ENCODE measurements around the gene NPTN.
A peak's percentile ranks its signal among the peaks of the same experiment; 100 is the strongest.
"Not testable (repeated sequence)": the region's sequence is repeated elsewhere in the genome, so short reads cannot be mapped to it uniquely, and the experiment has no call there.

NPTN gene

GRCh38 chr15:73584699-73585420 is 48.3 kb downstream of the NPTN start:
- no peaks in the 10 kb centered on the region for H3K4me1 ChIP-seq (ENCODE audit: control insufficient read depth, insufficient read depth, low read length)
- no peaks in the 10 kb centered on the region for H3K27me3 ChIP-seq (ENCODE audit: control insufficient read depth, insufficient read depth, low read length)
- no peak overlapping the region for H3K27ac ChIP-seq (ENCODE audit: low read depth, low read length)
- H3K4me3 ChIP-seq (ENCODE audit: low read depth, low read length), result no peak overlapping the region
- no peak overlapping the region for H3K9ac ChIP-seq (ENCODE audit: low read depth, low read length)
- H3K9me3 ChIP-seq (ENCODE audit: control insufficient read depth, insufficient read depth, low read length), result no peaks in the 10 kb centered on the region
- H3K36me3 ChIP-seq (ENCODE audit: control insufficient read depth, insufficient read depth, low read length), result peaks cover 82% of the 10 kb centered on the region

DNA sequence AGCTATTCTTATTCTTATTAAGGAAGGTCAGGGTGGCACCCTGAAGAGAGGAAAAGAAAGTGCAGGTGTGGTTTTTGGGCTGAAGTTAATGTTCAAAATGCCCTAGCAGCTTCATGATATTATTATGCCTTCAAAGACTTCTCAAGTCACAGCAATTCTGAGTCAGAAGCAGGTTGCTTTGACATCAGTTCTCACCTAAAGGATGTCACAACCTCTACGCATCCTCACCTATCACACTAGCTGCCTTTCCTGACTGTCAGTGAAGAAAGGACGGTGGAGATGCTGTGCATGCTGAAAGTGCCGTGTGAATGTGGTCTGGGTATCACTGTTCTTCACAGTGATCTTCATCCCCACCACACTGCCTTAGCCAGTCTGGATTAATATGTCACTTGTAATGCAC is 49.6 kb downstream of the NPTN start:
- Histone ChIP-seq H3K9ac (ENCODE audit: low read depth, low read length) (no peak overlapping the region), H3K9me3 (ENCODE audit: control insufficient read depth, insufficient read depth, low read length) (no peaks in the 10 kb centered on the region), H3K4me1 (ENCODE audit: control insufficient read depth, insufficient read depth, low read length) (no peaks in the 10 kb centered on the region), H3K27ac (ENCODE audit: low read depth, low read length) (no peak overlapping the region), H3K27me3 (ENCODE audit: control insufficient read depth, insufficient read depth, low read length) (no peaks in the 10 kb centered on the region), H3K4me3 (ENCODE audit: low read depth, low read length) (no peak overlapping the region), H3K36me3 (ENCODE audit: control insufficient read depth, insufficient read depth, low read length) (peaks cover 76% of the 10 kb centered on the region)

GRCh38 chr15:73582851-73583379 is 50.3 kb downstream of the NPTN start:
- no peaks in the 10 kb centered on the region for H3K9me3 ChIP-seq (ENCODE audit: control insufficient read depth, insufficient read depth, low read length)
- H3K4me3 ChIP-seq (ENCODE audit: low read depth, low read length), result no peak overlapping the region
- H3K27me3 ChIP-seq (ENCODE audit: control insufficient read depth, insufficient read depth, low read length), result no peaks in the 10 kb centered on the region
- H3K36me3 ChIP-seq (ENCODE audit: control insufficient read depth, insufficient read depth, low read length), result peaks cover 79% of the 10 kb centered on the region
- H3K4me1 ChIP-seq (ENCODE audit: control insufficient read depth, insufficient read depth, low read length), result no peaks in the 10 kb centered on the region
- H3K27ac ChIP-seq (ENCODE audit: low read depth, low read length), result no peak overlapping the region
- H3K9ac ChIP-seq (ENCODE audit: low read depth, low read length), result no peak overlapping the region

DNA sequence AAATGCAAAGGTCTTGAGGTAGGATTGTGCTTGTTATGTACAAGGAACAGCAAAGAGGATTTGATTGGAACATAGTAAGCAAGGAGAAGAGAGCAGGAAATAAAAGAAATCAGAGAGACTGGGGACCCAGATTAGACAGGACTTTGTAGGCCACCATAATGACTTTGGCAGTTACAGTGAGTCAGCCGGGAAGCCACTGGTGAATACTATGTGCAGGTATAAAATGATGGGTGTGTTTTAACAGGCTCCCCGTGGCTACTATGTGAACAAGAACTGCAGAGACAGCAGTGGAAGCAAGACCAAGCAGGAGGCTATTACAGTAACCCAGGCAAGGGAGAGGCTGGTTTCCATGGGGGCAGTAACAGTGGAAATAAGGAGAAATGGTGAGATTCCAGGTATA is 55.2 kb downstream of the NPTN start:
- Histone ChIP-seq H3K4me1 (ENCODE audit: control insufficient read depth, insufficient read depth, low read length) (no peaks in the 10 kb centered on the region), H3K27ac (ENCODE audit: low read depth, low read length) (no peak overlapping the region), H3K9me3 (ENCODE audit: control insufficient read depth, insufficient read depth, low read length) (no peaks in the 10 kb centered on the region), H3K27me3 (ENCODE audit: control insufficient read depth, insufficient read depth, low read length) (no peaks in the 10 kb centered on the region), H3K36me3 (ENCODE audit: control insufficient read depth, insufficient read depth, low read length) (peaks cover 64% of the 10 kb centered on the region), H3K4me3 (ENCODE audit: low read depth, low read length) (no peak overlapping the region), H3K9ac (ENCODE audit: low read depth, low read length) (no peak overlapping the region)

DNA sequence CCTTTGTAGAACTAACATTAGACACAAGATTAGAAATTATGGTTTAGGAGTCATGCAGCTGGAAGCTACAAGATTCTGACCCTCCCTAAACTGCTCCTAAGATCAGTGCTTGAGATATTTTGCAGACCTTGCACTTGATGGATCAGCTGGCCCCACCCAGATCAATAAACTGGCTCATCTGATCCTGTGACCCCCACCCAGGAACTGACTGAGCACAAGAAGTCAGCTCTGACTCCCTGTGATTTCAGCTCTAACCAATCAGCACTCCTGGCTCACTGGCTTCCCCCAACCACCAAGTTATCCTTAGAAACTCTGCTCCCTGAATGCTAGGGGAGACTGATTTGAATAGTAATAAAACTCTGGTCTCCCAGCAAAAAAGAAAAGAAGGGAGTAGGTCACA is 55.6 kb downstream of the NPTN start:
- H3K27me3 ChIP-seq (ENCODE audit: control insufficient read depth, insufficient read depth, low read length), result not testable (repeated sequence)
- peaks cover 64% of the 10 kb centered on the region for H3K36me3 ChIP-seq (ENCODE audit: control insufficient read depth, insufficient read depth, low read length)

DNA sequence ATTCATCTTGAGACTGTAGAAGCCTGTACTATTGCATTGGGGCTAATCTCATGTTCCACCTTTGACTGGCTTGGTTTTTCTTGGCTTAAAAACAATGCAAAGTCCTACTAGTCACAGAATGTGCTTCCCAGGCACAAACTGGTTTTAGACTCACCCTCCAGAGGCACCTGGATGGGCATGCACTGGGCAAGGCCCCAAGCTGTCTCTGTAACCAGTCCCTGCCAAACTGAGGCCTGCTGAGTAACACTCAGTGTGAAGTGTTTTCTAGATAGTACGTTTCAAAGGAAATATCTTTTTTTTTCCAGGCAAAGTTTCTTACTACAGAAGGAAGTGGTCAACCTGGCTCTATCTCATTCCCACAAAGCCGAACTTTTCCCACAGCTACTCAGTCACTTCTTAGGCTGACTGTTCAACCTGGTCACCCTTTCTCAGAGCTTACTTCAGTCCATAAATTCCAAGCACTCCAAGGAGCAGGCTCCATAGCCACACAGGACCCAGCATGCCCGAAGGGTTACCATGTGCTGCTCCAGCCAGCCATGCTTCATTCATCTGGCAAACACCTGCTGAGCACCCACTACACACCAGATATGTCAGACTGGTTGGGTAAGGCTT is 57.4 kb downstream of the NPTN start:
- no peaks in the 10 kb centered on the region for H3K27me3 ChIP-seq (ENCODE audit: control insufficient read depth, insufficient read depth, low read length)
- H3K36me3 ChIP-seq (ENCODE audit: control insufficient read depth, insufficient read depth, low read length), result peaks cover 68% of the 10 kb centered on the region
- no peak overlapping the region for H3K27ac ChIP-seq (ENCODE audit: low read depth, low read length)
- H3K4me3 ChIP-seq (ENCODE audit: low read depth, low read length), result no peak overlapping the region
- peak overlapping the region; percentile 18; the same call in 1 of the 2 replicates for H3K9ac ChIP-seq (ENCODE audit: low read depth, low read length)
- H3K9me3 ChIP-seq (ENCODE audit: control insufficient read depth, insufficient read depth, low read length), result no peaks in the 10 kb centered on the region
- H3K4me1 ChIP-seq (ENCODE audit: control insufficient read depth, insufficient read depth, low read length), result no peaks in the 10 kb centered on the region

More for the DNA sequence above, 55.6 kb downstream of the NPTN start:
- H3K27ac ChIP-seq (ENCODE audit: low read depth, low read length); H3K9me3 ChIP-seq (ENCODE audit: control insufficient read depth, insufficient read depth, low read length); H3K4me3 ChIP-seq (ENCODE audit: low read depth, low read length); H3K9ac ChIP-seq (ENCODE audit: low read depth, low read length); H3K4me1 ChIP-seq (ENCODE audit: control insufficient read depth, insufficient read depth, low read length): not testable (repeated sequence)

DNA sequence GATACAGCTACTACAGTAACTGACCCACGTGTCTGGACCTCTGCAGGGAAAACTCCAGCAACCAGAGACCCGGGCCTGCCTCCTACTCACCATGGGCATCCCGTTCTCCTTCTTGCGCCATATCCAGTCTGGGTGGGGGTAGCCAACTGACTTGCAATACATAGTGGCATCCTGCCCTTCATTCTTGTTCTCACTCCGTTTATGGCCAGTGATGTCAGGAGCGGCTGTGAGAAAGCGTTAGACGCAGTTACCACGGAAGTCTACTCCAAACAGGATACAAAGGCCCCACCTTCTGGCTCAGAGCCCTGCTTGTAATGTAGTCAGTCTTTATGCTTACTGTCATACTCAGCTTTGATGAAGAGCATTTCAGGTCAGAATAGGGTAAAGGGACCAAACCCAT is 59.6 kb downstream of the NPTN start:
- Histone ChIP-seq H3K36me3 (ENCODE audit: control insufficient read depth, insufficient read depth, low read length) (peaks cover 79% of the 10 kb centered on the region), H3K9me3 (ENCODE audit: control insufficient read depth, insufficient read depth, low read length) (no peaks in the 10 kb centered on the region), H3K27me3 (ENCODE audit: control insufficient read depth, insufficient read depth, low read length) (no peaks in the 10 kb centered on the region), H3K9ac (ENCODE audit: low read depth, low read length) (no peak overlapping the region), H3K4me3 (ENCODE audit: low read depth, low read length) (no peak overlapping the region), H3K4me1 (ENCODE audit: control insufficient read depth, insufficient read depth, low read length) (no peaks in the 10 kb centered on the region), H3K27ac (ENCODE audit: low read depth, low read length) (no peak overlapping the region)

- Histone ChIP-seq H3K4me3 (ENCODE audit: low read depth, low read length) (no peak overlapping the region), H3K9ac (ENCODE audit: low read depth, low read length) (no peak overlapping the region), H3K27me3 (ENCODE audit: control insufficient read depth, insufficient read depth, low read length) (no peaks in the 10 kb centered on the region), H3K36me3 (ENCODE audit: control insufficient read depth, insufficient read depth, low read length) (peaks cover 79% of the 10 kb centered on the region), H3K4me1 (ENCODE audit: control insufficient read depth, insufficient read depth, low read length) (no peaks in the 10 kb centered on the region), H3K27ac (ENCODE audit: low read depth, low read length) (no peak overlapping the region), H3K9me3 (ENCODE audit: control insufficient read depth, insufficient read depth, low read length) (no peaks in the 10 kb centered on the region)
Observed at GRCh38 chr15:73573037-73573436, 60.2 kb downstream of the NPTN start.

DNA sequence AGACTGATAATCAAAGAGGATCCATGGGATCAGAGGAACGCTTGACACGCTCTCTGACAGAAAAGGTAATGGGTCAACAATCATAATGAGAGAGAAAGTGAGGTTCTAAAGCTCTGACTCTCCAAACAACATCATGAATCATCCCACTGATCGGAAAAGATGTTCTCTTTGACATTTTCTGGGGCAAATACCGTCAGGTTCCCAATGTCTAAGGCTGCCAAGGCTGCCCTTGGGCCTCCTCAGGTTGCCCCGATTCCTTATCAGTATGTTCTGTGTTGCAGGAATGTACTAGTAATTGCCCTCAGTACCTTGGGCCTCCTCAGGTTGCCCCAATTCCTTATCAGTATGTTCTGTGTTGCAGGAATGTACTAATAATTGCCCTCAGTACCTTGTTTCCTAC is 60.9 kb downstream of the NPTN start:
- H3K4me1 ChIP-seq (ENCODE audit: control insufficient read depth, insufficient read depth, low read length), result no peaks in the 10 kb centered on the region
- no peak overlapping the region for H3K4me3 ChIP-seq (ENCODE audit: low read depth, low read length)
- H3K36me3 ChIP-seq (ENCODE audit: control insufficient read depth, insufficient read depth, low read length), result peaks cover 84% of the 10 kb centered on the region
- no peak overlapping the region for H3K9ac ChIP-seq (ENCODE audit: low read depth, low read length)
- H3K9me3 ChIP-seq (ENCODE audit: control insufficient read depth, insufficient read depth, low read length), result no peaks in the 10 kb centered on the region
- H3K27ac ChIP-seq (ENCODE audit: low read depth, low read length), result no peak overlapping the region
- no peaks in the 10 kb centered on the region for H3K27me3 ChIP-seq (ENCODE audit: control insufficient read depth, insufficient read depth, low read length)

- Histone ChIP-seq H3K4me3 (ENCODE audit: low read depth, low read length) (no peak overlapping the region), H3K4me1 (ENCODE audit: control insufficient read depth, insufficient read depth, low read length) (no peaks in the 10 kb centered on the region), H3K9me3 (ENCODE audit: control insufficient read depth, insufficient read depth, low read length) (no peaks in the 10 kb centered on the region), H3K27ac (ENCODE audit: low read depth, low read length) (no peak overlapping the region), H3K9ac (ENCODE audit: low read depth, low read length) (no peak overlapping the region), H3K27me3 (ENCODE audit: control insufficient read depth, insufficient read depth, low read length) (no peaks in the 10 kb centered on the region), H3K36me3 (ENCODE audit: control insufficient read depth, insufficient read depth, low read length) (peaks cover 88% of the 10 kb centered on the region)
Observed at GRCh38 chr15:73571346-73571745, 61.8 kb downstream of the NPTN start.

DNA sequence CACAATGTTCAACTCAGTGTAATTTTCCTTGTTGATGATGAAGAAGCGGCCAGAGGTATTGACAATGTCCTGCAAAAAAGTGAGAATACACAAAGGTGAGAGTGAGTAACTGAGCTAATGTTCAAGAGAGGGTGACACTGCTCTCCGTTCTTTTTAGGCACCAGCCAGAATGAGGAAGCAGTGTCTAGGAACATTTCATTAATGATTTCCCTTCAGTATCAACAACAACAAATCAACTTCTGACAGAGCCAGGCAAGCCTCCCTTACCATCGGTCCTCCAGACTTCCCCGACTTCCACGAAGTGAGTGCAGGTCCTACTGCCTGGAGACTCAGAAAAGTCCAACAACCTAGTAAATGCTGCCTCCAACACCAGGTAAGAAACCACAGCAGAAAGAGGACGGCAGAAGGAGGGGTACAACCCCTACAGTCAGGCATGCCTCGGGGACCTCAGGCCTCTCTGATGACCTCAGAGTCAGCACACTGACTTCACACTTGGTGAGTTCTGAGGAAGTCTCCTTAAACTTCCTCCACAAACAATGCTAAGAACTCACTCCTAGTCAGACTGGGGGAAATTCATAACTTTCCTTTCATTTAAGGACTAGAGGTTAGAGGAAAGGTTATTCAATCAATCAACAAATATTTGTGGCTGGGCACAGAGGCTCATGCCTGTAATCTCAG is 62.7 kb downstream of the NPTN start:
- Histone ChIP-seq H3K27me3 (ENCODE audit: control insufficient read depth, insufficient read depth, low read length) (no peaks in the 10 kb centered on the region), H3K4me3 (ENCODE audit: low read depth, low read length) (no peak overlapping the region), H3K9me3 (ENCODE audit: control insufficient read depth, insufficient read depth, low read length) (no peaks in the 10 kb centered on the region), H3K36me3 (ENCODE audit: control insufficient read depth, insufficient read depth, low read length) (peaks cover 83% of the 10 kb centered on the region), H3K27ac (ENCODE audit: low read depth, low read length) (no peak overlapping the region), H3K4me1 (ENCODE audit: control insufficient read depth, insufficient read depth, low read length) (no peaks in the 10 kb centered on the region), H3K9ac (ENCODE audit: low read depth, low read length) (no peak overlapping the region)

All from HUES48 (cell line).